ENCODE results near the gene UROS. TPM values are rescaled to one million over a fixed set of nuclear protein-coding genes. Genes with fewer than 3 reads are reported as not detected.

UROS gene
- polyA plus RNA-seq, 1 experiment = 56.6 TPM

- Histone ChIP-seq H3K27me3 (ENCODE audit: control insufficient read depth, insufficient read depth, low read length) (no peaks in the 10 kb centered on the region), H3K4me3 (ENCODE audit: low read depth, low read length) (no peak overlapping the region), H3K36me3 (ENCODE audit: control insufficient read depth, insufficient read depth, low read length) (peaks cover 12% of the 10 kb centered on the region)
- ChIA-PET POLR2A (no interaction called here), CTCF (no interaction called here)
- no peak for TF ChIP-seq CTCF (IDR thresholded peaks at IDR 0.05; ENCODE audit: insufficient read depth, low read depth, low read length)
- no peak for DNase-seq (ENCODE audit: low read depth)
Measured at GRCh38 chr10:125788156-125789034, 34.7 kb downstream of the UROS start.

GRCh38 chr10:125785791-125786190 lies 37.3 kb downstream of the UROS start:
- TF ChIP-seq CTCF (IDR thresholded peaks at IDR 0.05; ENCODE audit: insufficient read depth, low read depth, low read length) = no peak
- CTCF ChIA-PET = no interaction called here

GRCh38 chr10:125783957-125784356 lies 39.1 kb downstream of the UROS start:
- ChIA-PET CTCF (interaction anchor here (0.9 to 1.4 kb wide), 2 partner anchors 18 to 20 kb away, joined by 3 read pairs; no protein-coding TSS in a partner anchor), POLR2A (no interaction called here)
- no peak for TF ChIP-seq CTCF (IDR thresholded peaks at IDR 0.05; ENCODE audit: insufficient read depth, low read depth, low read length)
- Histone ChIP-seq H3K27me3 (ENCODE audit: control insufficient read depth, insufficient read depth, low read length) (no peaks in the 10 kb centered on the region), H3K4me3 (ENCODE audit: low read depth, low read length) (no peak overlapping the region), H3K36me3 (ENCODE audit: control insufficient read depth, insufficient read depth, low read length) (no peaks in the 10 kb centered on the region; the same call in 1 of the 2 replicates)
- no peak for DNase-seq (ENCODE audit: low read depth)

More at GRCh38 chr10:125785791-125786190, 37.3 kb downstream of the UROS start:
- POLR2A ChIA-PET = no interaction called here
- no peak overlapping the region for H3K4me3 ChIP-seq (ENCODE audit: low read depth, low read length)
- peaks cover 7% of the 10 kb centered on the region for H3K36me3 ChIP-seq (ENCODE audit: control insufficient read depth, insufficient read depth, low read length)
- no peaks in the 10 kb centered on the region for H3K27me3 ChIP-seq (ENCODE audit: control insufficient read depth, insufficient read depth, low read length)
- no peak for DNase-seq (ENCODE audit: low read depth)

- no peak for DNase-seq (ENCODE audit: low read depth)
- TF ChIP-seq CTCF (IDR thresholded peaks at IDR 0.05; ENCODE audit: insufficient read depth, low read depth, low read length) = no peak
- POLR2A ChIA-PET = no interaction called here
- Histone ChIP-seq H3K4me3 (ENCODE audit: low read depth, low read length) (no peak overlapping the region), H3K36me3 (ENCODE audit: control insufficient read depth, insufficient read depth, low read length) (no peaks in the 10 kb centered on the region), H3K27me3 (ENCODE audit: control insufficient read depth, insufficient read depth, low read length) (no peaks in the 10 kb centered on the region)
- CTCF ChIA-PET = interaction anchor here (1.4 kb wide), 1 partner anchor 18 kb away, joined by 3 read pairs; no protein-coding TSS in a partner anchor
Measured at GRCh38 chr10:125783408-125783807, 39.6 kb downstream of the UROS start.

GRCh38 chr10:125782616-125783015 lies 40.4 kb downstream of the UROS start:
- POLR2A ChIA-PET = no interaction called here
- no peak overlapping the region for H3K4me3 ChIP-seq (ENCODE audit: low read depth, low read length)
- no peak for TF ChIP-seq CTCF (IDR thresholded peaks at IDR 0.05; ENCODE audit: insufficient read depth, low read depth, low read length)
- CTCF ChIA-PET = no interaction called here
- no peaks in the 10 kb centered on the region for H3K36me3 ChIP-seq (ENCODE audit: control insufficient read depth, insufficient read depth, low read length)
- no peaks in the 10 kb centered on the region for H3K27me3 ChIP-seq (ENCODE audit: control insufficient read depth, insufficient read depth, low read length)
- no peak for DNase-seq (ENCODE audit: low read depth)

Data from BJ (cell line).